Sigmoid colon (tissue), 3 donors: ENCODE measurements around the gene SMOC2.

Experiments used
- POLR2A ChIP-seq, 2 donors: fragments of 450-650 bp; IDR thresholded peaks; one replicate each; pipeline ENCODE4 v1.6.1; 2016; ENCODE audit warnings: antibody characterized with exemption in 2 of 2, mild to moderate bottlenecking in 2 of 2, moderate library complexity in 2 of 2
- TF ChIP-seq, protein P1 (sequence below), 4 experiments: fragments of 450-650 bp in 3 of 4; fragments of 200-600 bp in 1 of 4; IDR thresholded peaks; one replicate each; pipeline ENCODE4 v1.5.1; 2016 to 2019; ENCODE audit warnings: antibody characterized with exemption in 4 of 4, mild to moderate bottlenecking in 3 of 4, moderate library complexity in 2 of 4

DNA sequence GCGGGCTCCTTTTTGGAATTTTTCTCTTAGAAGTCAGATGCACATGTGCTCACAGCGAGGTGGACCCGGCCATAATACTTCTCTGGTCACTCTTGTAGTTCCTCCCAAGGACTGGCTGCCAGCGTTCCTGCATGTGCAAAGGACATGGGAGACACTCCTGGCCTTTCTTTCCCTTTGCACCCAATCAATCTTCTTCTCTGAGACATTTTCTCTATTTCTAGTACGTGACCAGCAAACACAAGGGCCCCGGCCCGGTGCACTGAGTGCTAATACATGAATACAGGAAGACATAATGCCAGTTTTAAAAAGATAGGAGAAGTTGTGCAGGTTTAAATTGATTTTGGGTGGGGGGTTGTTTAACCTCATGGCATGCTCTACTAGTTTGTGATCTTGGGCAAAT is 233.6 kb downstream of the SMOC2 start:
- TF ChIP-seq, protein P1, sequence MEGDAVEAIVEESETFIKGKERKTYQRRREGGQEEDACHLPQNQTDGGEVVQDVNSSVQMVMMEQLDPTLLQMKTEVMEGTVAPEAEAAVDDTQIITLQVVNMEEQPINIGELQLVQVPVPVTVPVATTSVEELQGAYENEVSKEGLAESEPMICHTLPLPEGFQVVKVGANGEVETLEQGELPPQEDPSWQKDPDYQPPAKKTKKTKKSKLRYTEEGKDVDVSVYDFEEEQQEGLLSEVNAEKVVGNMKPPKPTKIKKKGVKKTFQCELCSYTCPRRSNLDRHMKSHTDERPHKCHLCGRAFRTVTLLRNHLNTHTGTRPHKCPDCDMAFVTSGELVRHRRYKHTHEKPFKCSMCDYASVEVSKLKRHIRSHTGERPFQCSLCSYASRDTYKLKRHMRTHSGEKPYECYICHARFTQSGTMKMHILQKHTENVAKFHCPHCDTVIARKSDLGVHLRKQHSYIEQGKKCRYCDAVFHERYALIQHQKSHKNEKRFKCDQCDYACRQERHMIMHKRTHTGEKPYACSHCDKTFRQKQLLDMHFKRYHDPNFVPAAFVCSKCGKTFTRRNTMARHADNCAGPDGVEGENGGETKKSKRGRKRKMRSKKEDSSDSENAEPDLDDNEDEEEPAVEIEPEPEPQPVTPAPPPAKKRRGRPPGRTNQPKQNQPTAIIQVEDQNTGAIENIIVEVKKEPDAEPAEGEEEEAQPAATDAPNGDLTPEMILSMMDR (IDR thresholded peaks at IDR 0.05) = no peak
- no peak for TF ChIP-seq POLR2A (IDR thresholded peaks at IDR 0.05)
